RWPE1 (cell line): ENCODE results near the gene ADCY1.

Experiments
- CTCF ChIA-PET: fragments of 350-600 bp; sonication (Branson Sonifier 250); formaldehyde crosslinking; extraction: SDS; loops from one replicate; lab custom pipeline; 2021; lab: Yijun Ruan, JAX
- POLR2A ChIA-PET: fragments of 400-600 bp; formaldehyde crosslinking; extraction: SDS; loops from one replicate; lab custom pipeline; 2020; ENCODE audit warnings: antibody characterized with exemption; ENCODE audit not compliant: low non-redundant PET; lab: Yijun Ruan, JAX
- DNase-seq: peaks from one replicate; pipeline ENCODE4 v3.0.0; 2012; ENCODE audit warnings: low spot score
- H3K27ac ChIP-seq: fragments of 450-650 bp; 2 replicates; pipeline ENCODE4 v1.5.1; 2017
- TF ChIP-seq, protein P1 (sequence below): fragments of 450-650 bp; conservative IDR thresholded peaks from 2 replicates; pipeline ENCODE4 v1.5.1; 2017; ENCODE audit warnings: low read depth, mild to moderate bottlenecking

ADCY1 gene

GRCh38 chr7:45646207-45646821 lies 72.1 kb downstream of the ADCY1 start:
- no peak for DNase-seq
- POLR2A ChIA-PET, result no interaction called here
- CTCF ChIA-PET, result no interaction called here
- H3K27ac ChIP-seq, result no peak overlapping the region
- TF ChIP-seq, protein P1, sequence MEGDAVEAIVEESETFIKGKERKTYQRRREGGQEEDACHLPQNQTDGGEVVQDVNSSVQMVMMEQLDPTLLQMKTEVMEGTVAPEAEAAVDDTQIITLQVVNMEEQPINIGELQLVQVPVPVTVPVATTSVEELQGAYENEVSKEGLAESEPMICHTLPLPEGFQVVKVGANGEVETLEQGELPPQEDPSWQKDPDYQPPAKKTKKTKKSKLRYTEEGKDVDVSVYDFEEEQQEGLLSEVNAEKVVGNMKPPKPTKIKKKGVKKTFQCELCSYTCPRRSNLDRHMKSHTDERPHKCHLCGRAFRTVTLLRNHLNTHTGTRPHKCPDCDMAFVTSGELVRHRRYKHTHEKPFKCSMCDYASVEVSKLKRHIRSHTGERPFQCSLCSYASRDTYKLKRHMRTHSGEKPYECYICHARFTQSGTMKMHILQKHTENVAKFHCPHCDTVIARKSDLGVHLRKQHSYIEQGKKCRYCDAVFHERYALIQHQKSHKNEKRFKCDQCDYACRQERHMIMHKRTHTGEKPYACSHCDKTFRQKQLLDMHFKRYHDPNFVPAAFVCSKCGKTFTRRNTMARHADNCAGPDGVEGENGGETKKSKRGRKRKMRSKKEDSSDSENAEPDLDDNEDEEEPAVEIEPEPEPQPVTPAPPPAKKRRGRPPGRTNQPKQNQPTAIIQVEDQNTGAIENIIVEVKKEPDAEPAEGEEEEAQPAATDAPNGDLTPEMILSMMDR, result no peak

DNA sequence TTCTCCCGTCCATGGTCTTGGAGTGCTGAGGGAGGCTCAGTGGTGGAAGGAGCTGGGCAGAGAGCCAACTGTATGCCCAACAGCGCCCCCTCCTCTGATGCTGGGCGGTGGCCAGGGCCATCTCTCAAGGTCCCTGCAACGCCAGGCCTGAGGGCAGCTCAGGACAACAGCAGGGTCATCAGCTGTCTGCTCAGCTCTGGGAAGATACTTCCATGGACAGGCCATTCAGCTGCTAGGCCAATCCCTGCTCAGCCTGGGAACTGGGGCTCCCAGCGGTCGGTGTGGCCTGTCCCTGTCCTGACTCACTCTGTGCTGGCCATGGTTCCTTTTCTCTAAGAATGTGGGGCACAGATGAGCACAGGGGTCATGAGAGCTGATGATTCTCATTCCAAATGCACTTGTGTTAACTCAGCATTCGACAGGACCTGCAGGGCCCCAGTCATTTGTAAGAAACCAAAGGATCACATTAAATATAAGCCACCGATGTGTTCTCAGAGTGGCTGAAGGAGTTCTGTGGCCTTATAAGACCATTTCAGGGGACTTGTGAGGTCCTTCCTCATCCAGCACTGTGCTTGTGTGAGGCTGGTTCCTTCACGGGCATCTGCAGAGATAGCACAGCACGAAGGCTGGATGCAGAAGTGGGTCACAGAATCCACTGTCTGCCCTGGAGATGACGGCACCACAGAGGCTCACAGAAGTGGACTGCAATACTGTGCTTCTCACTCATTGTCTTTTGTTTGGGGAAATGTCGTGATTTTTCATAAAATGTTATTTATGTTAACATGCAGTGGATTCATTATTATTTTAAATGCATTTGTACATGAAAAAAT lies 73.0 kb downstream of the ADCY1 start:
- DNase-seq, result no peak
- no peak overlapping the region for H3K27ac ChIP-seq
- CTCF ChIA-PET, result interaction anchor here (0.5 kb wide), 1 partner anchor 667 kb away, joined by 3 read pairs; no protein-coding TSS in a partner anchor
- TF ChIP-seq, protein P1, result no peak
- POLR2A ChIA-PET, result no interaction called here

GRCh38 chr7:45647967-45648670 lies 74.0 kb downstream of the ADCY1 start:
- no peak for DNase-seq
- TF ChIP-seq, protein P1, result no peak
- CTCF ChIA-PET, result no interaction called here
- H3K27ac ChIP-seq, result no peak overlapping the region
- POLR2A ChIA-PET, result no interaction called here

- POLR2A ChIA-PET, result no interaction called here
- no peak for DNase-seq
- no peak overlapping the region for H3K27ac ChIP-seq
- TF ChIP-seq, protein P1, result no peak
- CTCF ChIA-PET, result no interaction called here
Measured at GRCh38 chr7:45648671-45648995, 74.5 kb downstream of the ADCY1 start.

DNA sequence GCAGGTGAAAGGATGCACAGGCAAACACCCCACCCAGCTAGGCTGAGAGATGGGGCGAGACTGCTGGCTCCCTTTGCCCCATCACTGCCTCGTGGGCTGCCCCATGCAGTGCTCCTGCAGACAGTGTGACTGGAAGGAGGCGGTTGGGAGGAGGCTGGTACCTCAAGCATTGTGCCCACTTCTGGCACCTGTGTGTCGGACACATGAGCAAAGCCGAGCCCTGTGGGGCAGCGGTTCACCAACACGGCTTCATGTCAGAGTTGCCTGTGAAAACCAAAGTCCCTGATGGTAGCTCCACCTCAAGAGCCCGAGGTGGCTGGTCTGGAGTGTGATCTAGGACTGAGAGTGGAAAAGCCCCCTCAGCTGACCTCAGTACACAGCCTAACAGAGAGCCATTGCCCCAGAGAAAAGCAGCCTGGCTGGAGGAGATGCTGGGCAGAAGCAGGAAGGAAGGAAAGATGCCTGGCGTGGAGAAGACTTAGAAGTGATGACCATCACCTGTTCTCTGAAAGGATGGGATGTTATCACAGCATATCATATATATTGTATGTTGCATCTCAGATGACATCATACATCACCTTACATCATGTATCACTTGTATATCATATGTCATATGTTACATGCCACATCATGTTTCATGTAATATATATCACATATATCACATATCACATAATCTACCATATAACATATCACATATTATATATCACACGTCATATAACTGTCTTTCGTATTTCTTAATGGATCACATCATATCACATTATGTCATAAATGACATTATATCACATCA lies 75.6 kb downstream of the ADCY1 start:
- TF ChIP-seq, protein P1, result no peak
- CTCF ChIA-PET, result no interaction called here
- POLR2A ChIA-PET, result no interaction called here
- H3K27ac ChIP-seq, result no peak overlapping the region
- no peak for DNase-seq
